Stomach (tissue), 9 donors: ENCODE results near the gene NHERF1. TPM values are rescaled to one million over a fixed set of nuclear protein-coding genes. Genes with fewer than 3 reads are reported as not detected.

ENCODE experiments used
- DNase-seq, 2 donors: peaks; one replicate each; pipeline versions ENCODE4 v3.0.0 to v3.0.0-alpha.2; 2013 to 2019
- H3K27ac ChIP-seq, 5 donors: fragments of 200-600 bp in 4 of 5; sonication (generic) in 4 of 5; one replicate each; pipeline ENCODE4 v1.5.1; 2013 to 2019; ENCODE audit warnings: mild to moderate bottlenecking in 1 of 5, moderate library complexity in 1 of 5
- H3K27me3 ChIP-seq, 3 donors: fragments of 200-600 bp; sonication (generic); one replicate each; pipeline ENCODE4 v1.5.1; 2017 to 2019; ENCODE audit warnings: mixed run types in 1 of 3
- H3K36me3 ChIP-seq, 4 donors: fragments of 200-600 bp; sonication (generic); 1 replicate in 3 of 4; 2 replicates in 1 of 4; pipeline ENCODE4 v1.5.1; 2016 to 2019
- H3K4me1 ChIP-seq, 4 donors: fragments of 200-600 bp; sonication (generic); one replicate each; pipeline ENCODE4 v1.5.1; 2016 to 2019
- H3K4me3 ChIP-seq, 4 donors: fragments of 200-600 bp; sonication (generic) in 3 of 4; one replicate each; pipeline ENCODE4 v1.5.1; 2016 to 2019; ENCODE audit warnings: mild to moderate bottlenecking in 1 of 4
- H3K9me3 ChIP-seq, 4 donors: fragments of 200-600 bp; sonication (generic); one replicate each; pipeline ENCODE4 v1.5.1; 2016 to 2019
- CTCF ChIP-seq, 7 experiments: fragments of 450-650 bp in 4 of 7; fragments of 200-600 bp in 3 of 7; sonication (generic) in 3 of 7; IDR thresholded peaks; one replicate each; pipeline ENCODE4 v1.5.1; 2016 to 2019; ENCODE audit warnings: antibody characterized with exemption in 7 of 7, control low read depth in 2 of 7, mild to moderate bottlenecking in 1 of 7
- EP300 ChIP-seq: sonication (generic); formaldehyde crosslinking; IDR thresholded peaks from one replicate; pipeline ENCODE4 v1.6.1; 2017; ENCODE audit warnings: antibody characterized with exemption
- POLR2A ChIP-seq, 4 donors: fragments of 450-650 bp; IDR thresholded peaks; one replicate each; pipeline ENCODE4 v1.6.1; 2016; ENCODE audit warnings: antibody characterized with exemption in 4 of 4, control low read depth in 2 of 4, mild to moderate bottlenecking in 1 of 4, moderate library complexity in 1 of 4
- POLR2AphosphoS5 ChIP-seq, 3 donors: sonication (generic); formaldehyde crosslinking; IDR thresholded peaks; one replicate each; pipeline ENCODE4 v1.6.1; 2016; ENCODE audit warnings: antibody characterized with exemption in 3 of 3
- WGBS, 5 donors: extraction: QIAGEN DNeasy Blood & Tissue Kit in 3 of 5; methylation state at CpG; one replicate each; pipeline versions ENCODE4 v1.1.5 to v1.1.7; 2013 to 2018; 5-methylcytosine and 5-hydroxymethylcytosine counted together
- intact Hi-C: fragments of 100-400 bp; cut with DNase I; formaldehyde crosslinking; loops from one replicate; pipeline ENCODE4 v1.15.1; 2023; ENCODE audit warnings: low total_unique reads
- polyA plus RNA-seq, 3 donors: library from polyadenylated mRNA; stranded (reverse); fragments of 200-250 nt; gene quantifications; one replicate each; pipeline ENCODE4 v1.2.3, GENCODE V29; 2013
- total RNA-seq, 5 donors: library from RNA; depleted of rRNA; stranded (reverse); fragments of >200 nt; gene quantifications; one replicate each; pipeline versions ENCODE4 v1.1.0 to v1.2.3, GENCODE V29; 2014 to 2016
- donor health status: healthy with polysubstance abuse.
- donor health status: Bipolar disorder and iron deficiency.
- donor health status: healthy.

The NHERF1 gene
- total and polyA plus RNA-seq, 8 donors: 14.9 to 152 (median 82.4) TPM

- TF ChIP-seq POLR2AphosphoS5 (IDR thresholded peaks at IDR 0.05): no peak
- no peak for TF ChIP-seq EP300
- TF ChIP-seq CTCF (IDR thresholded peaks at IDR 0.05): no peak
- TF ChIP-seq POLR2A (IDR thresholded peaks at IDR 0.05): no peak
- Histone ChIP-seq H3K4me3 (no peak overlapping the region), H3K36me3 (no peaks in the 10 kb centered on the region), H3K27ac (no peak overlapping the region), H3K9me3 (no peaks in the 10 kb centered on the region), H3K4me1 (peaks cover 0 to 5% (median 1%) of the 10 kb centered on the region in 4 donors), H3K27me3 (peaks cover 0 to 14% (median 0%) of the 10 kb centered on the region in 3 donors)
- WGBS, 5 donors: 90 to 95% (median 91%) methylated on average over 3 of the region's 3 CpGs
- intact Hi-C loops: no loop called here
- no peak for DNase-seq
These were observed 23.3 kb upstream of the NHERF1 start for GRCh38 chr17:74725111-74725510.

- DNase-seq: no peak
- Histone ChIP-seq H3K4me3 (no peak overlapping the region), H3K4me1 (peaks cover 0 to 16% (median 4%) of the 10 kb centered on the region in 4 donors), H3K36me3 (no peaks in the 10 kb centered on the region), H3K9me3 (no peaks in the 10 kb centered on the region), H3K27ac (no peak overlapping the region), H3K27me3 (peaks cover 0 to 23% (median 0%) of the 10 kb centered on the region in 3 donors)
- 91 to 96% (median 94%) methylated on average over 3 of the region's 3 CpGs for WGBS, 5 donors
- intact Hi-C loops: no loop called here
- TF ChIP-seq CTCF (IDR thresholded peaks at IDR 0.05): no peak
- no peak for TF ChIP-seq POLR2AphosphoS5 (IDR thresholded peaks at IDR 0.05)
- no peak for TF ChIP-seq POLR2A (IDR thresholded peaks at IDR 0.05)
- TF ChIP-seq EP300: no peak
These were observed 20.3 kb upstream of the NHERF1 start for GRCh38 chr17:74728033-74728701.

- Histone ChIP-seq H3K4me1 (peaks cover 0 to 16% (median 4%) of the 10 kb centered on the region in 4 donors), H3K9me3 (no peaks in the 10 kb centered on the region), H3K4me3 (no peak overlapping the region), H3K27ac (no peak overlapping the region), H3K27me3 (peaks cover 0 to 18% (median 0%) of the 10 kb centered on the region in 3 donors), H3K36me3 (no peaks in the 10 kb centered on the region)
- 86 to 95% (median 92%) methylated on average over 3 of the region's 3 CpGs for WGBS, 5 donors
- intact Hi-C loops: no loop called here
- DNase-seq: no peak
- TF ChIP-seq EP300: no peak
- TF ChIP-seq CTCF (IDR thresholded peaks at IDR 0.05): no peak
- TF ChIP-seq POLR2AphosphoS5 (IDR thresholded peaks at IDR 0.05): no peak
- no peak for TF ChIP-seq POLR2A (IDR thresholded peaks at IDR 0.05)
These were observed 19.7 kb upstream of the NHERF1 start for GRCh38 chr17:74728702-74729075.

GRCh38 chr17:74729368-74729767, 19.1 kb upstream of the NHERF1 start:
- Histone ChIP-seq H3K9me3 (no peaks in the 10 kb centered on the region), H3K36me3 (no peaks in the 10 kb centered on the region), H3K4me3 (no peak overlapping the region), H3K27me3 (peaks cover 0 to 19% (median 0%) of the 10 kb centered on the region in 3 donors), H3K4me1 (peaks cover 0 to 16% (median 4%) of the 10 kb centered on the region in 4 donors), H3K27ac (no peak overlapping the region)
- intact Hi-C loops: no loop called here
- WGBS, 5 donors: 90 to 98% (median 94%) methylated on average over 4 to 5 of the region's 5 CpGs
- DNase-seq: no peak
- no peak for TF ChIP-seq CTCF (IDR thresholded peaks at IDR 0.05)
- no peak for TF ChIP-seq POLR2A (IDR thresholded peaks at IDR 0.05)
- TF ChIP-seq EP300: no peak
- TF ChIP-seq POLR2AphosphoS5 (IDR thresholded peaks at IDR 0.05): no peak
